ENCODE measurements around the gene LSP1. TPM values are rescaled to one million over a fixed set of nuclear protein-coding genes. Genes with fewer than 3 reads are reported as not detected.
A peak's percentile ranks its signal among the peaks of the same experiment; 100 is the strongest.

The LSP1 gene
- total and polyA plus RNA-seq, 2 of the 13 experiments (the other 11 are each of a cell fraction or from before 2014, with no cell fraction given) = 0.59 to 1.00 TPM

GRCh38 chr11:1836011-1836945, 16.6 kb upstream of the LSP1 start:
- no peaks in the 10 kb centered on the region for H3K79me2 ChIP-seq (ENCODE audit: insufficient read depth, low read length)
- DNase-seq (ENCODE audit: low spot score) = no peak
- H3K9ac ChIP-seq (ENCODE audit: insufficient read depth, low read depth, low read length) = no peak overlapping the region
- no TSS peak for BruUV-seq (replicated peaks)
- no peak for FAIRE-seq
- 0 out of 2 replicates have a peak, but pooled peaks have one; percentile 2 for TF ChIP-seq ZNF317 (CRISPR knock-in tag; IDR thresholded peaks at IDR 0.05)
- TF ChIP-seq CHD2 (IDR thresholded peaks at IDR 0.05; ENCODE audit: low read depth, low read length) = no peak
- H3K4me1 ChIP-seq (ENCODE audit: insufficient read depth, low read length) = peaks cover 60% of the 10 kb centered on the region
- ChIA-PET POLR2A (no interaction called here), CTCF (ENCODE audit: low intra/inter-chr PET ratio, low total read pairs) (interaction anchor here (3.8 kb wide), 1 partner anchor 315 kb away, joined by 60 read pairs; no protein-coding TSS in a partner anchor)
- no peaks in the 10 kb centered on the region for H3K9me3 ChIP-seq (ENCODE audit: low read length)
- no peak for ATAC-seq
- no peak overlapping the region for H2AFZ ChIP-seq (ENCODE audit: low read length)
- H3K4me3 ChIP-seq (replicated peaks in 1 of 3; ENCODE audit: insufficient read depth in 1 of 3, low read depth in 2 of 3, low read length in 3 of 3) = no peak overlapping the region
- no CpG with 5 or more reads among the region's 43 CpGs for WGBS (ENCODE audit: low lambda C conversion rate)
- H4K20me1 ChIP-seq (ENCODE audit: insufficient read depth, low read length) = no peaks in the 10 kb centered on the region
- H3K36me3 ChIP-seq (replicated peaks in 1 of 2; ENCODE audit: control insufficient read depth in 1 of 2, insufficient read depth in 2 of 2, low read length in 2 of 2) = no peaks in the 10 kb centered on the region
- no peak overlapping the region for H3K4me2 ChIP-seq (ENCODE audit: low read depth, low read length)
- in situ Hi-C loops (cut with HindIII; ENCODE audit: extremely low pct_ligation_motif_present, low pct_unique_long_range_greater_than_20kb) = no loop called here
- H3K27ac ChIP-seq (ENCODE audit: extremely low read length, insufficient read depth, low read length) = no peak overlapping the region
- intact Hi-C loops (cut with micrococcal nuclease; ENCODE audit: unreplicated experiment) = loop anchor here (2.0 kb wide), 1 partner anchor 43 kb away; no protein-coding TSS in a partner anchor
- H3K27me3 ChIP-seq (ENCODE audit: control insufficient read depth in 1 of 2, insufficient read depth in 2 of 2, low read length in 2 of 2) = peaks cover 9 to 20% of the 10 kb centered on the region in 2 experiments; a peak in 4 of 5 replicates

- 47% methylated on average over 14 of the region's 38 CpGs for WGBS (ENCODE audit: low lambda C conversion rate)
- Histone ChIP-seq H3K36me3 (replicated peaks in 1 of 2; ENCODE audit: control insufficient read depth in 1 of 2, insufficient read depth in 2 of 2, low read length in 2 of 2) (no peaks in the 10 kb centered on the region), H3K9ac (ENCODE audit: insufficient read depth, low read depth, low read length) (no peak overlapping the region), H3K79me2 (ENCODE audit: insufficient read depth, low read length) (no peaks in the 10 kb centered on the region), H3K4me3 (replicated peaks in 1 of 3; ENCODE audit: insufficient read depth in 1 of 3, low read depth in 2 of 3, low read length in 3 of 3) (no peak overlapping the region), H3K4me2 (ENCODE audit: low read depth, low read length) (no peak overlapping the region), H3K27me3 (ENCODE audit: control insufficient read depth in 1 of 2, insufficient read depth in 2 of 2, low read length in 2 of 2) (peaks cover 9 to 20% of the 10 kb centered on the region in 2 experiments; a peak in 4 of 5 replicates), H3K27ac (ENCODE audit: extremely low read length, insufficient read depth, low read length) (no peak overlapping the region), H4K20me1 (ENCODE audit: insufficient read depth, low read length) (no peaks in the 10 kb centered on the region), H3K9me3 (ENCODE audit: low read length) (no peaks in the 10 kb centered on the region), H3K4me1 (ENCODE audit: insufficient read depth, low read length) (peaks cover 60% of the 10 kb centered on the region), H2AFZ (ENCODE audit: low read length) (no peak overlapping the region)
- POLR2A ChIA-PET = no interaction called here
- ATAC-seq (peak; percentile 64), DNase-seq (ENCODE audit: low spot score) (peak; percentile 45), FAIRE-seq (no peak)
- BruUV-seq (replicated peaks) = no TSS peak
- intact Hi-C loops (cut with micrococcal nuclease; ENCODE audit: unreplicated experiment) = loop anchor here (1.0 to 2.0 kb wide), 2 partner anchors 41 to 319 kb away; no protein-coding TSS in a partner anchor
- CTCF ChIA-PET (ENCODE audit: low intra/inter-chr PET ratio, low total read pairs) = interaction anchor here (1.1 to 3.8 kb wide), 3 partner anchors 185 to 319 kb away, joined by 4 to 60 read pairs (median 10); no protein-coding TSS in a partner anchor
- in situ Hi-C loops (cut with HindIII; ENCODE audit: extremely low pct_ligation_motif_present, low pct_unique_long_range_greater_than_20kb) = no loop called here
- no peak for TF ChIP-seq ZNF362 (CRISPR knock-in tag; IDR thresholded peaks at IDR 0.05; ENCODE audit: borderline replicate concordance)
- TF ChIP-seq FOXP4 (CRISPR knock-in tag; IDR thresholded peaks at IDR 0.05) = no peak
- TF ChIP-seq ZFP36L1 (CRISPR knock-in tag; IDR thresholded peaks at IDR 0.05) = no peak
- TF ChIP-seq MAZ (IDR thresholded peaks at IDR 0.05; ENCODE audit: borderline replicate concordance, low read depth, low read length) = peak; percentile 35; the same call in 1 of the 2 replicates
- peak; percentile 44; the same call in 1 of the 2 replicates for TF ChIP-seq MAZ (CRISPR knock-in tag; IDR thresholded peaks at IDR 0.05; ENCODE audit: low read depth)
- no peak for TF ChIP-seq ARID3A (IDR thresholded peaks at IDR 0.05; ENCODE audit: low read depth, low read length)
Measured at GRCh38 chr11:1837171-1838076, 15.5 kb upstream of the LSP1 start.

All from HepG2 (cell line).